NCI-H345 (cell line): Measurements from ENCODE around the gene MTOR.
"Not testable (repeated sequence)": the region's sequence is repeated elsewhere in the genome, so short reads cannot be mapped to it uniquely, and the experiment has no call there.

Experiments used
- DNase-seq: peaks from one replicate; lab custom pipeline; 2025; lab: John Stamatoyannopoulos, UW

The MTOR gene

DNA sequence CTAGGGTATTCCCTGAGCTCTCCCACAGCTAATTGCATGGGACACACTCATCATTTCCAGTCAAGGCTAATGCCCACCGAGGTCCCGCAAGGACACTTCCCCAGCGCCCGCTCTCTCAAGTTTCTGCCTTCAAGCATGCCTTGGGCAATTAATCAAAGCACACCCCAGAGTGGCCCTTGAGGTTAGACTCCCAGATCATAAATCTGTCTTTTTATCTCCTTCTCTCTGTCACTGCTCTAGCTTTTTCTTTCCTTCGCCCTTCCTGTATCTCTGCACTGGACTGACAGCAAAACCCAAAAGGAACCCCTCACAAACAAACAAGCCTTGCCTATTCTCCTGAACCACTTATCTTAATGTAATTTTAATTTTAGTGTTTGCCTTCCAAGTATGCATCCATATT lies 154.8 kb downstream of the MTOR start:
- DNase-seq = no peak

DNA sequence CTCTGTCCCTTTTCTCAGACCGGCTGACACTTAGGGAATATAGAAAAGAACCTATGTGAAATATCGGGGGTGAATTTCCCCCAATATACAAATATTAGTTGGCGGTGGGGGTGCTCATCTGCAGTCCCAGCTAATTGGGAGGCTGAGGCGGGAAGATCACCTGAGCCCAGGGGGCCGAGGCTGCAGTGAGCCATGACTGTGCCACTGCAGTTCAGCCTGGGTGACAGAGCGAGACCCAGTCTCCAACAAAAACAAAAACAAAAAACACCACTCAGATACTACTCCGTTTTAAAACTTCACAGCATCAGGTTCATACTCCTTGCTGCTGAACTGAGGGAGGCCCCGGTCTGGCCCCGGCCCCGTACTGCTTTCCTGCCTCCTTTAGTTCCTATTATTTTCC lies 156.8 kb downstream of the MTOR start:
- DNase-seq = no peak

DNA sequence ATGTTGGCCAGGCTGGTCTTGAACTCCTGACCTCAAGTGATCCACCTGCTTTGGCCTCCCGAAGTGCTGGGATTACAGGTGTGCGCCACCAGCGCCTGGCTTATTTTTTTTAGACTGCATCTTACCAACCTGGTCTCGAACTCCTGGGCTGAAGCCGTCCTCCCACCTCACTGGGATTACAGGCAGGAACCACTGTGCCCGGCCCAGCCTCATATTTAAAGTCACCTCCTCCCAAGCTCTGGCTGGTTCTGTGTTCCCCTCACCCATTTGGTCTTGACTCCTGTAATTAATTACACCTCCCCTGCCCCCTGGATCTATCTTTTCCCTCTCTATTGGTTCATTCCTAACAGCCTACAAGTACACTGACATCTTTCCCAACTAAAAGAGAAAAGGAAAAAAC lies 161.0 kb downstream of the MTOR start:
- no peak for DNase-seq

DNA sequence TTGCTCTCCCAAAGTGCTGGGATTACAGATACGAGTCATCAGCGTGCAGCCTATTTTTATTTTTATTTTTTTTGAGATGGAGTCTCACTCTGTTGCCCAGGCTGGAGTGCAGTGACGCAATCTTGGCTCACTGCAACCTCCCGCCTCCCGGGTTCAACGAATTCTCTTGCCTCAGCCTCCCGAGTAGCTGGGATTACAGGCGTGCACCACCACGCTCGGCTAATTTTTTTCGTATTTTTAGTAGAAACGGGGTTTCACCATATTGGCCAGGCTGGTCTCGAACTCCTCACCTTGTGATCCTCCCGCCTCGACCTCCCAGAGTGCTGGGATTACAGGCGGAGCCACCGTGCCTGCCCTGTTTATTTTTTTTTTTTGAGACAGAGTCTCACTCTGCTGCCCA lies 161.5 kb downstream of the MTOR start:
- DNase-seq = not testable (repeated sequence)

DNA sequence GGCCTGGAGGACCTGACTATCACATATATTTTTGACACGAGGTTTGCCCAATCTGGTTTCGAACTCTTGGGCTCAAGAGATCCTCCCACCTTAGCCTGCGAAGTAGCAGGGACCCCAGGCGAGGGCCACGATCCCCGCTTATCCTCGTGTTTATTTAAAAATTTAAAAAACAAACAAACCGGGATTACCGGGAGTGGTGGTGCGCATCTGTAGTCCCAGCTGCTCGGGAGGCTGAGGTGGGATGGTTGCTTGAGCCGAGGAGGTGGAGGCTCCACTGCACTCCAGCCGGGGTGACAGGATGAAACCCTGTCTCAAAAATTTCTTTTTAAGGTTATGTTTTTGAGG lies 162.2 kb downstream of the MTOR start:
- no peak for DNase-seq

DNA sequence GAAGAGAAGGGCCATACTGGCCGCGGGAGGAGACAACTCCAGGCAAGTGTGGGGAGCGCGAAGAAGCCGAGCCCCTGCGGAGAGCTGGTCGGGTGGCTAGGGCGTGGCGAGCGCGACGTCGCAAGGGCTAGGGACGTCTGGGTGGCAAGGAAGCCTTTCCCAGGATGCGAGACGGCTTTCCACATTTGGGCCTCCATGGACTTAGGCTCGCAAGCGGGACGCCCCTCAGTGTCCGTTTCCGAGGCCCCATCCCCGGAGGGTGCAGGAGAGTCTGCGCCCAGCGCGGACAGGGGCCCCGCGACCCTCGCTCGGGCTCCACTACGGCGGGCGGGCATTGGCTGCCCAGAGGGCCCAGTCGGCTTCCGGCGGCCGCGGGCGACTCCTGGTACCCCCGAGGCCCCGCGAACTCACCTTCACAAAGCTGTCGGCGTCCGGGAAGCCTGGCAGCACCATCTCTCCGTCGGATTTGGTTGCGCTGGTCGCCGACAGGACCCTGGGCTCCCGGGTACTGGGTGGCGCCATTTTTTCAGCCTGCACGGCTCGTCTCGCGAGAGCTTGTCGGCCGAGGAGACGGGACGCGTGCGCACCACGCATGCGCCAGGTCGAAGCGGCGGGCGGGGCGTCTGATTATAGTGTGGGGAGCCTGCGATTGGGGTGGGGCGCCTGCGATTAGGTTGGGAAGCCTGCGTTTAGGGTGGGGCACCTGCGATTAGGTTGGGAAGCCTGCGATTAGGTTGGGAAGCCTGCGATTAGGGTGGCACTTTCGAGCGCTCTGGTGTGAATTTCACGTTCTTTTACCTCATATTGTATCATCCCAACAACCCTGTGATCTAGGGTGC lies 162.8 kb downstream of the MTOR start, which contains the start of gene EXOSC10:
EXOSC10 (minus strand) TSS at position 560 of the 839 bp plus-strand sequence; CDS start at position 522, 38 bp downstream.
- DNase-seq = peak; percentile 95

DNA sequence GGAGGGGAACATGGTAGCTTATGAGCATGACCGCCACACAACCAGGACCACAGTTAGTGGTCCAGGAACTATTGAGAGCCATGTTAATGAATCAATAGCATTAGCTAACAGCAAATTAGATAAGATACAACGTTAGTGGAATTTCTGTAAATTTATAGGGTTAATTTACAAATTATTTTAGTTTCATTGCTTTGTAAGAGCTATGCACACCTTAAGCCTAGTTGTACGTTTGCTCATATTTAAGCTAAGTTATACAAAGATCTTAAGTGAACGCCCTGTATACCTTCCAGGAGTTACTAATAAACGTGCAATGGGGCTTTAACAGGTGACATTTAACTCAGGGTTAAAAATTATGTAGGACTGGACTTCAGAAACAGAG lies 163.4 kb downstream of the MTOR start:
- DNase-seq = no peak

DNA sequence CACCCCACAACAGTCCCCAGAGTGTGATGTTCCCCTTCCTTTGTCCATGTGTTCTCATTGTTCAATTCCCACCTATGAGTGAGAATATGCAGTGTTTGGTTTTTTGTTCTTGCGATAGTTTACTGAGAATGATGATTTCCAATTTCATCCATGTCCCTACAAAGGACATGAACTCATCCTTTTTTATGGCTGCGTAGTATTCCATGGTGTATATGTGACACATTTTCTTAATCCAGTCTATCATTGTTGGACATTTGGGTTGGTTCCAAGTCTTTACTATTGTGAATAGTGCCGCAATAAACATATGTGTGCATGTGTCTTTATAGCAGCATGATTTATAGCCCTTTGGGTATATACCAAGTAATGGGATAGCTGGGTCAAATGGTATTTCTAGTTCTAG lies 178.6 kb downstream of the MTOR start:
- not testable (repeated sequence) for DNase-seq

DNA sequence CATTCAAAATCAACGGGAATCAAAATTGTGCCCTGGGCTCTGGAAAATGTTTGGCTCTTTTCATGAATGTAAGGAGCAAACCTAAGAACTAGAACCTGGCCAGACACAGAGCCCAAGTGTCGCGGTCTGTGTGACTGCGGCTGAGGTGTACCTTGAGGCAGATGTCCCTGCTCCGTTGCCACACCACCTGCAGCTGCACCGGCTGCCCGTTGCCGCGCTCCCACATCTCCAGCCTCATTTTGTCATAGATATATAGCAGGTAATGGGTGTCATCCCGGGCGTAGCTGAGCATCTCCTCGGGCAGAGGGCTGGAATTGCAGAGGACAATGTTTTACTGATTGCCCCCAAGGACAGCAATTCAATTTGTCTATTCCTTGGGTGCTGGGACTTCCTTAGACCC lies 181.4 kb downstream of the MTOR start:
- DNase-seq = no peak

DNA sequence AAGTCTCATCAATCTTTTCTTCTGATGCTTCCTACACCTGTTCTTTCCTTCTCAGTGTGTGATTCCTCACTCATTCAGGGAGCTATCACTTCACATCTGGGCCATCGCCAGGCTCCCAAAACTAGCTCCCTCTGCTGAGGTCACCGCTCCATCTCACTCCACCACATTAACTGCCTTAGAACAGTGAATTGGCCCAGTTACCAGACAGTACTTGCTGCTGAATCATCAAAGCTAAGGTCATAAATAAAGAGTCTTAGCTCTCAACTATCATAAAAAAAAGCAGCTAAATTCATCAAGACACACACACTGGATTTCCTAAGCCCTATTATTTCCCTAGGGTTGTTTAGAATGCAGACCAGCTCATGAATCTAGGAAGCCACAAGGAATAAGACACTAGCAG lies 183.7 kb downstream of the MTOR start:
- no peak for DNase-seq

DNA sequence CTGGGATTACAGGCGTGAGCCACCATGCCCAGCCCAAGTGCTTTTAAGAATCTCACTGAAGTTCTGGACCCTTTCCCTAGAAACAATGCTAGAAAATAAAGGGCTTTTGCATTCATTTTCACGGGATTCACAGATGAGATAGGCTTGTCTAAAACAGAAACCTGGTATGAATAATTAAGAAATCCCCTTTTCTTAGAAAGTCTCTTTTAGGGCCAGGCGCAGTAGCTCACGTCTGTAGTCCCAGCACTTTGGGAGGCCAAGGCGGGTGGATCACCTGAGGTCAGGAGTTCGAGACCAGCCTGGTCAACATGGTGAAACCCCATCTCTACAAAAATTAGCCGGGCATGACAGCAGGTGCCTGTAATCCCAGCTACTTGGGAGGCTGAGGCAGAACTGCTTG lies 189.0 kb downstream of the MTOR start:
- DNase-seq = not testable (repeated sequence)

DNA sequence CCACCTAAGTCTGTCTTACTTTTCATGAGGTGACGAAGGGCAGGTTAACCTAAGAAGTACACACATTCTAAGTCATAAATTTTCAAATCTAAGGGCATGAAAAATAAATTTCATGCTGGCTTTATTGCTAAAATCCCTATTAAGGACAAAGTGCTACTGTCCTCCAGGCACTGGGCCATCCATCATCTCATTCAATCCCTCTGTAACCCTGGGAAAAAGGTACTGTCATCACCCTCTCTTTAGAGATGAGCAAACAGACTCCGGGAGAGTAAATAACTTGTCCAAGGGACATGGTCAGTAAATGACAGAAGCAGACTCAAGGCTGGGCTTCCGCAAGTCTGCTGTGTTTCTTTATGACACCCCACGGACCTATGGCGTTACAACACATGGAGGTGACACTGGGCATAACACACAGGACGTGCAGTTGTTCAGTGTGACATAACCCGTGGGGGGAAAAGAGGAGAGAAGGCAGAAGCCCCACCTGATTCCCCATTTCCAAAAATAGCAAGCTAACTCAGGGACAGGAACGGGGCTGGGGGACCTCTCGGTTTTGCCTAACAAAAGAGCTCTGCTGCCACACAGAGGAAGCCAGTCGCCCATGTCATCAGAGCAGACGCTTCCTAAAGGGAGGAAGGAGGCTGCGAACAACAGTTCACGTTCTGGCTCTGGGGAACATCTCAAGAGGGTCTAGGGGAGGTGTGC lies 190.0 kb downstream of the MTOR start:
- DNase-seq = peak; percentile 92

DNA sequence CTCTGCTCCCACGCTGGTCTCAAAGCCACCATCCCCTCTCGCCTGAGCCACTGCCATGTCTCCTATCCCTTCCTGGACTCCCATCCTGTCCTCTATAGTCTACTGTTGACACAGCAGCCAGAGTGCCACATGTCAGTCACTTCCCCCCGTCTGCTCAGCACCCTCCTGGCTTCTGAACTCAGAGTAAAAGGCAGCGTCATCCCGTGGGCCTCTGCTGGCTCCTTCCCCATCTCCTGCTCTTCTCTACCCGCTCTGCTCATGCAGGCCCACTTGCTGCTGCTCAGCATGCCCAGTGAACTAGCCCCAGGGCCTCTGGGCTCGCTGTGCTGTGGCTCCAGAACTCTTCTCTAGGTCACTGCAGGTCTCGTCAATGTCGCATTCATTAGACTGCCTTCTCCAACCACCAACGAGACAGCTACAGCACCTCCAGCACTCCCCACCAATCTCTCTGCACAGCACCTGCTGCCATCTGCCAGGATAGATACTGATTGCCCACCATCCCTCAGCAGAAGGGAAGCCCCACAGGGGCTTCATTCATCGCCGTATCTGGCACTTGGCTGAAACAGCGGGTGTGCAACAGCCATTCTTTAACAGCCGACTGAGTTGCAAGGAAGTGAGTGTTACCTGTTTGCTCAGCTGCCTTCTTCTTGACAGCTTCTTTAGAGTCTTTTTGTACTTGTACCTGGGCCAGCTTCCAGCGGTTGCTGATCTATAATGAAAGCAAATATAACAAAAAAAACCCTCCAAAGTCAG lies 190.7 kb downstream of the MTOR start:
- peak; percentile 93 for DNase-seq

DNA sequence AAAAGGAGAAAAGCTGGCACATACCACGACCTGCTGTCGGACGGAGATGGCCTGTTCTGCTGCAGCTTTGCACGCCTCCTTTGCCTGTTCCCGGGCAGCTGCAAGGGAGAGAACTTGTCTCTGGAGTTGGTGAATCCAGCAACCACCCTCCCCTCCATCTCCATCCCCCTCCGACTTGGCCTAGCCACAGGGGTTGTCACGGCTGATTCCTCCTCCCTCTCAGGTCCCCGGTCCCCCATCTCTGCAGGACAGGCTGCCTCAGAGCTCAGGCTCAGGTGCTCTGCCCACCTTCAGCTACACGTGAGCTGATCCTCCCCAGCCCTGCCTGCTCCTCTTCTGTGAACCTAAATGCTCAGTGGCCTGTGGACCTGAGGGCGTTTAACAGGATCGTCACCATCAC lies 191.5 kb downstream of the MTOR start:
- peak; percentile 22 for DNase-seq

DNA sequence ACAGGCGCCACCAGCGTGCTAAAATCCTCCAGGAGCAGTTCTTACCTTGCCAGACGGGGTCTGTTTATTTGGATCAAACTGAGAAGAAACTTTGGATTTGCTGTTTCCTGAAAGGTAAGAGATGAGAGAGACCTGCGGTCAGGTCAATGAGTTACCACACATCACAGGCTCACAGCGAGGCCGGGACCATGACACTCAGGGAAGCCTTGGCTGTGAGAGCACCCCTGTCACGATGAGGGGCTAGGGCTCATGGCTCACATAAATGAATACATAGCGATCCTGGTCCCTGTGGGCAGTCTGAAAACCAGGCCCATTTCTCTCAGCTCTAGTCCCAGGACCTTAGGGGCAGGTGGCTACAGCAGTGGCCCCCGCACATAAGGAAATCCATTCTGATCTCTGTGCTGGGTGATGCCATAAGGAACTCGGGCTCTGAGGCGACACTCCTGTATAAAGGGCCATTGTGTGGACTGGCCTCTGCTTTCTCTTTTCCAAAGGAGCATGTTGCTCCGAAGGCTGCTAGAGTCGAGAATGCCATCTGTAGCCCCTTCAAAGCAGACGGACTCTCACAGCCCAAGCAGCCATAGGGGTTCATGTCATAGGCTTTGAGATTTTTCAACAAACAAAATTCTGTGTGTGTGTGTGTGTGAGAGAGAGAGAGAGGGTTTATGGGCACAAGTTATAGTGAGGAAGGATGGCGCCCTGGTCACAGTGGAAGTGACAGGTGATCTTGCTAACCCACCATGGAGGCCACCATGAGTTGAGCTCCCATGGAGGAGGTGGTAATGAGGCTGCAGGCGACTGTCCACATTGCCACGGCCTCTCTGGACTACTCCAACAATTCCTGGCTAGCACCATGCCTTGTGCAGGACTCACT lies 193.5 kb downstream of the MTOR start:
- no peak for DNase-seq

DNA sequence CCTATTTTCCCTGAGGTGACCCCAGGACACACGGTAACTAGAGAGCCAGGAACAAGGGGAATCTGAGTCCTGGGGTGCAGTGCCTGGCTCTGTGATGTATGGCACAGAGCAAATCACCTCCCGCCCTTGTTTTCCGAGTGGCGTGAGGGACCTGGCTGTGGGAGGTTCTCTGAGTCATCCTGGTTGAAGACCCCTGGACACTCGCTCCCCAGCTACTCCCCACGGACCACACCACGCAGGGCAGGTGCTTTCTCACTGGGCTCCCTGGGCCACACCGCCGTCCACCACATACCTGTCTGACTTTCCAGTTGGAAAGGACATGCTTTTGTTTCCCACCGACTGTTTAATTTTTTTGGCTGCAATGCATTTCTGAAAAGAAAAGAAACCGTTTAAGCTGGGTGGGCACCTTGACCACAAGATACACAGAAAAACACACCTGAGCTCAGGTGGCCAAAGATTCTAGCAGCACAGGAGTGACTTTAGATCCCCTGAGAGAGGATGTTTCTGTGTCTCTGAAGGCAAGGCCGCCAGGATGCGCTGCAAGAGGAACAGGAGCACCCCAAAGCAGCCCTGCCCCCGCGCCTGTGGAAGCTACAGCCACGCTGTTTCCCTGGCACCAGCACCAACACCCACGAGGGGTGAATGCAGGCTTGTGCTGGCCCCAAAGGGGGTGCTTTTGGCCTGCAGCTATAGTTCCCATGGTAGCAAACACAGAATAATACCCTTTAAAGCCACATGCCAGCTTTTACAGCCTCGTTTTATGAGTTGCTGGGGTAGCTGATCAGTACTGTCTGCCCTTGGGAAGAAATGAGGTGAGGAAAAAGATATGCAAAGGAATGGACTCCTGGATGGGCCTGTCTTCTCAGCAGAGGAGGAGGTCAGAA lies 194.4 kb downstream of the MTOR start:
- no peak for DNase-seq

DNA sequence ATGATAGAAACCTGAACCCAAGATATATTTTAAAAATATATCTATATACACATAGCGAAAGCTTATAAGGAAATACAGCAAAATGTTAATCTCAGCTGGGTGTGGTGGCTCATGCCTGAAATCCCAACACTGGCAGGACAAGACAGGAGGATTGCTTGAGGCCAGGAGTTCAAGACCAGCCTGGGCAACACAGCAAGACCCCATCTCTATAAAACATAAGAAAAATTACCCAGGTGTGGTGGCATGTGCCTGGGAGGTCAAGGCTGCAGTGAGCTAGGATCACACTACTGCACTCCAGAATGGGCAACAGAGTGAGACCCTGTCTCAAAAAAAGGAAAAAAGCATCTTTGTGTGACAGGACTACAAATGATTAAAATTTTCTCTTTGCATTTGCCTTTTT lies 196.6 kb downstream of the MTOR start:
- no peak for DNase-seq

DNA sequence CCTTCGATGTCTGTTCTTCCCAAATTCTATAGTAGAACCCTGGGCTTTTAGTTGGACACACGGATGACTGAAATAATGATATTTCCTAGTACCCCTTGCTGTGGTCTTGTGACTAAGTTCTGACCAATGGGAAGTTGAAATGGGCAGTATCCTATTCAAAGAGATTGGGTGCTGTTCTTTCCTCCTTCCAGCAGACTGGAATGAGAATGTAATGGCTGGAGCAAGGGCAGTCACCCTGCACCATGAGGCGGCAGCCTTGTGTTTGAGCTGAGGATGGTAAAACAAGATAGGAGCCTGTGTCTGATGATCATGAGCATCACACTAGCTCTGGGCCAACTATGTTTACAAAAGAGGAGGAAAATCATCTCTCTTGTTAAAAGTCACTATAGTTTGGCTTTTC lies 197.4 kb downstream of the MTOR start:
- DNase-seq = no peak

DNA sequence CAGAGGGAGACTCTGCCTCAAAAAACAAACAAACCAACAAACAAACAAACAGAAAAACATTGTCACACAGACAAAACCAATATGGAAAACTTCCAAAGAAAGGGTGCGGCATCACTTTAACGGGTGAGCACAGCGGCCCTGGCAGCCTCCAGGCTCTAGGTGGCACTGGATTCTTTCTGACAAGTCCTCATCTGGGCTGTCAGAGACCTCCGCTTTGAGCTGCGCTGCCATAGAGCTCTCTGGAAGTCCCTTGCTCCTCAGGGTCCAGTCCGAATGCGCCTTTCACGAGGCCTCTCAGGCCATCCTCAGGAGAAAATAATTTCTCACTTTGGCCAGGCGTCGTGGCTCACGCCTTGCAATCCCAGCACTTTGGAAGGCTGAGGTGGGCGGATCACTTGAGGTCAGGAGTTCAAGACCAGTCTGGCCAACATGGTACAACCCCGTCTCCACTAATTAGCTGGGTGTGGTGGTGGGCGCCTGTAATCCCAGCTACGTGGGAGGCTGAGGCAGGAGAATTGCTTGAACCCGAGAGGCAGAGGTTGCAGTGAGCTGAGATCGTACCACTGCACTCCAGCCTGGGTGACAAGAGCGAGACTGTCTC lies 198.3 kb downstream of the MTOR start:
- DNase-seq = peak; percentile 47

DNA sequence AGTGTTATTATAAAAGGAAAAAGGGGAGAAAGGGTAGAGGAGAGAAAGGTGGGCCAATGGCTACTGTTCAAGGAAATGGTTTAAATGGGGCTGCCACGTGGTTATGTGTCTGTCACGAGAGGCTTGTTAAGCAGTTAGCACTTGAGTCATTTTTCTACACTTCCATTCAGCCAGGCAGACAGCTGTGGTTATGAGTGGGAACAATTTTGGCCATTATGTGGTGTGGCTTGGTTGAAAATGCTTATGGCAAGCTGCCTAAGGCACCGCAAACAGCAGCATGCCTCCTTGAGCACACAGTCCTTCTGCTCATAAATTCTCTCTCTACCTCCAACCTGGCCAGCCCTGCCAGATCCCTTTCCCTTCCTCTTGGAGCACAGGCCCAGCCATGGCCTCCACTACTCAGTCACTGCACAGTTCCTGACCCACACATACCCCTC lies 199.4 kb downstream of the MTOR start:
- DNase-seq = peak; percentile 16
